Measurements from ENCODE around the gene DLG2.

DLG2 gene

GRCh38 chr11:83831929-83832328 lies 1795.2 kb downstream of the DLG2 start:
- Histone ChIP-seq H3K27ac (ENCODE audit: low read depth, low read length) (no peak overlapping the region), H3K9ac (ENCODE audit: low read length) (no peak overlapping the region), H3K36me3 (ENCODE audit: control insufficient read depth, insufficient read depth, low read length) (no peaks in the 10 kb centered on the region), H3K9me3 (ENCODE audit: control insufficient read depth, insufficient read depth, low read depth, low read length) (no peaks in the 10 kb centered on the region), H3K4me3 (ENCODE audit: low read depth, low read length) (no peak overlapping the region), H3K4me1 (ENCODE audit: control insufficient read depth, insufficient read depth, low read length) (0 out of 2 replicates have a peak, but pooled peaks cover under 1% of the 10 kb centered on the region), H3K27me3 (ENCODE audit: control insufficient read depth, insufficient read depth, low read length) (no peaks in the 10 kb centered on the region)

- Histone ChIP-seq H3K9ac (ENCODE audit: low read length) (no peak overlapping the region), H3K4me3 (ENCODE audit: low read depth, low read length) (no peak overlapping the region), H3K27ac (ENCODE audit: low read depth, low read length) (no peak overlapping the region)
These were observed 1799.1 kb downstream of the DLG2 start for GRCh38 chr11:83827940-83828554.

GRCh38 chr11:83827520-83827919 lies 1799.6 kb downstream of the DLG2 start:
- Histone ChIP-seq H3K9ac (ENCODE audit: low read length) (no peak overlapping the region), H3K4me1 (ENCODE audit: control insufficient read depth, insufficient read depth, low read length) (no peaks in the 10 kb centered on the region; the same call in 1 of the 2 replicates), H3K4me3 (ENCODE audit: low read depth, low read length) (no peak overlapping the region), H3K27me3 (ENCODE audit: control insufficient read depth, insufficient read depth, low read length) (no peaks in the 10 kb centered on the region), H3K36me3 (ENCODE audit: control insufficient read depth, insufficient read depth, low read length) (no peaks in the 10 kb centered on the region), H3K9me3 (ENCODE audit: control insufficient read depth, insufficient read depth, low read depth, low read length) (no peaks in the 10 kb centered on the region), H3K27ac (ENCODE audit: low read depth, low read length) (no peak overlapping the region)

More at GRCh38 chr11:83827940-83828554, 1799.1 kb downstream of the DLG2 start:
- Histone ChIP-seq H3K4me1 (ENCODE audit: control insufficient read depth, insufficient read depth, low read length) (no peaks in the 10 kb centered on the region; the same call in 1 of the 2 replicates), H3K36me3 (ENCODE audit: control insufficient read depth, insufficient read depth, low read length) (no peaks in the 10 kb centered on the region), H3K27me3 (ENCODE audit: control insufficient read depth, insufficient read depth, low read length) (no peaks in the 10 kb centered on the region), H3K9me3 (ENCODE audit: control insufficient read depth, insufficient read depth, low read depth, low read length) (no peaks in the 10 kb centered on the region)

- H3K36me3 ChIP-seq (ENCODE audit: control insufficient read depth, insufficient read depth, low read length): no peaks in the 10 kb centered on the region
- H3K4me1 ChIP-seq (ENCODE audit: control insufficient read depth, insufficient read depth, low read length): no peaks in the 10 kb centered on the region; the same call in 1 of the 2 replicates
- H3K4me3 ChIP-seq (ENCODE audit: low read depth, low read length): no peak overlapping the region
- no peaks in the 10 kb centered on the region for H3K9me3 ChIP-seq (ENCODE audit: control insufficient read depth, insufficient read depth, low read depth, low read length)
- H3K27ac ChIP-seq (ENCODE audit: low read depth, low read length): no peak overlapping the region
- H3K27me3 ChIP-seq (ENCODE audit: control insufficient read depth, insufficient read depth, low read length): no peaks in the 10 kb centered on the region
- H3K9ac ChIP-seq (ENCODE audit: low read length): no peak overlapping the region
These were observed 1801.1 kb downstream of the DLG2 start for GRCh38 chr11:83826078-83826477.

- no peaks in the 10 kb centered on the region for H3K9me3 ChIP-seq (ENCODE audit: control insufficient read depth, insufficient read depth, low read depth, low read length)
- no peak overlapping the region for H3K4me3 ChIP-seq (ENCODE audit: low read depth, low read length)
- no peaks in the 10 kb centered on the region for H3K27me3 ChIP-seq (ENCODE audit: control insufficient read depth, insufficient read depth, low read length)
- H3K9ac ChIP-seq (ENCODE audit: low read length): no peak overlapping the region
- H3K4me1 ChIP-seq (ENCODE audit: control insufficient read depth, insufficient read depth, low read length): no peaks in the 10 kb centered on the region; the same call in 1 of the 2 replicates
- no peak overlapping the region for H3K27ac ChIP-seq (ENCODE audit: low read depth, low read length)
- no peaks in the 10 kb centered on the region for H3K36me3 ChIP-seq (ENCODE audit: control insufficient read depth, insufficient read depth, low read length)
These were observed 1803.6 kb downstream of the DLG2 start for GRCh38 chr11:83823461-83824025.

- H3K4me1 ChIP-seq (ENCODE audit: control insufficient read depth, insufficient read depth, low read length): peaks cover 5% of the 10 kb centered on the region; the same call in 1 of the 2 replicates
- H3K27me3 ChIP-seq (ENCODE audit: control insufficient read depth, insufficient read depth, low read length): no peaks in the 10 kb centered on the region
- no peak overlapping the region for H3K27ac ChIP-seq (ENCODE audit: low read depth, low read length)
- H3K9me3 ChIP-seq (ENCODE audit: control insufficient read depth, insufficient read depth, low read depth, low read length): no peaks in the 10 kb centered on the region
- H3K4me3 ChIP-seq (ENCODE audit: low read depth, low read length): no peak overlapping the region
- H3K9ac ChIP-seq (ENCODE audit: low read length): no peak overlapping the region
- no peaks in the 10 kb centered on the region for H3K36me3 ChIP-seq (ENCODE audit: control insufficient read depth, insufficient read depth, low read length)
These were observed 1807.1 kb downstream of the DLG2 start for GRCh38 chr11:83819931-83820549.

GRCh38 chr11:83818349-83818748 lies 1808.8 kb downstream of the DLG2 start:
- H3K9ac ChIP-seq (ENCODE audit: low read length): no peak overlapping the region
- no peak overlapping the region for H3K4me3 ChIP-seq (ENCODE audit: low read depth, low read length)
- no peaks in the 10 kb centered on the region for H3K27me3 ChIP-seq (ENCODE audit: control insufficient read depth, insufficient read depth, low read length)
- H3K4me1 ChIP-seq (ENCODE audit: control insufficient read depth, insufficient read depth, low read length): peaks cover 5% of the 10 kb centered on the region; the same call in 1 of the 2 replicates
- no peak overlapping the region for H3K27ac ChIP-seq (ENCODE audit: low read depth, low read length)
- no peaks in the 10 kb centered on the region for H3K9me3 ChIP-seq (ENCODE audit: control insufficient read depth, insufficient read depth, low read depth, low read length)
- H3K36me3 ChIP-seq (ENCODE audit: control insufficient read depth, insufficient read depth, low read length): no peaks in the 10 kb centered on the region

GRCh38 chr11:83816572-83817187 lies 1810.5 kb downstream of the DLG2 start:
- Histone ChIP-seq H3K27me3 (ENCODE audit: control insufficient read depth, insufficient read depth, low read length) (no peaks in the 10 kb centered on the region), H3K4me1 (ENCODE audit: control insufficient read depth, insufficient read depth, low read length) (peaks cover 5% of the 10 kb centered on the region; the same call in 1 of the 2 replicates), H3K36me3 (ENCODE audit: control insufficient read depth, insufficient read depth, low read length) (no peaks in the 10 kb centered on the region), H3K4me3 (ENCODE audit: low read depth, low read length) (no peak overlapping the region), H3K27ac (ENCODE audit: low read depth, low read length) (no peak overlapping the region), H3K9ac (ENCODE audit: low read length) (no peak overlapping the region), H3K9me3 (ENCODE audit: control insufficient read depth, insufficient read depth, low read depth, low read length) (no peaks in the 10 kb centered on the region)

GRCh38 chr11:83815736-83816135 lies 1811.4 kb downstream of the DLG2 start:
- Histone ChIP-seq H3K4me3 (ENCODE audit: low read depth, low read length) (no peak overlapping the region), H3K27me3 (ENCODE audit: control insufficient read depth, insufficient read depth, low read length) (no peaks in the 10 kb centered on the region), H3K4me1 (ENCODE audit: control insufficient read depth, insufficient read depth, low read length) (peaks cover 5% of the 10 kb centered on the region; the same call in 1 of the 2 replicates), H3K36me3 (ENCODE audit: control insufficient read depth, insufficient read depth, low read length) (no peaks in the 10 kb centered on the region), H3K9me3 (ENCODE audit: control insufficient read depth, insufficient read depth, low read depth, low read length) (no peaks in the 10 kb centered on the region), H3K27ac (ENCODE audit: low read depth, low read length) (no peak overlapping the region), H3K9ac (ENCODE audit: low read length) (no peak overlapping the region)

- no peaks in the 10 kb centered on the region for H3K36me3 ChIP-seq (ENCODE audit: control insufficient read depth, insufficient read depth, low read length)
- no peak overlapping the region for H3K4me3 ChIP-seq (ENCODE audit: low read depth, low read length)
- H3K27ac ChIP-seq (ENCODE audit: low read depth, low read length): no peak overlapping the region
- H3K27me3 ChIP-seq (ENCODE audit: control insufficient read depth, insufficient read depth, low read length): no peaks in the 10 kb centered on the region
- no peaks in the 10 kb centered on the region for H3K9me3 ChIP-seq (ENCODE audit: control insufficient read depth, insufficient read depth, low read depth, low read length)
- peaks cover 5% of the 10 kb centered on the region; the same call in 1 of the 2 replicates for H3K4me1 ChIP-seq (ENCODE audit: control insufficient read depth, insufficient read depth, low read length)
- no peak overlapping the region for H3K9ac ChIP-seq (ENCODE audit: low read length)
These were observed 1813.8 kb downstream of the DLG2 start for GRCh38 chr11:83813296-83813695.

GRCh38 chr11:83809274-83809673 lies 1817.9 kb downstream of the DLG2 start:
- Histone ChIP-seq H3K4me3 (ENCODE audit: low read depth, low read length) (no peak overlapping the region), H3K9ac (ENCODE audit: low read length) (no peak overlapping the region), H3K9me3 (ENCODE audit: control insufficient read depth, insufficient read depth, low read depth, low read length) (no peaks in the 10 kb centered on the region), H3K27ac (ENCODE audit: low read depth, low read length) (no peak overlapping the region), H3K27me3 (ENCODE audit: control insufficient read depth, insufficient read depth, low read length) (no peaks in the 10 kb centered on the region), H3K4me1 (ENCODE audit: control insufficient read depth, insufficient read depth, low read length) (peaks cover 9% of the 10 kb centered on the region; the same call in 1 of the 2 replicates), H3K36me3 (ENCODE audit: control insufficient read depth, insufficient read depth, low read length) (no peaks in the 10 kb centered on the region)

All from HUES6 (cell line).